HFFc6 (cell line): Measurements from ENCODE around the gene LTBP4. TPM values are rescaled to one million over a fixed set of nuclear protein-coding genes. Genes with fewer than 3 reads are reported as not detected.

ENCODE experiments used
- DNase-seq: peaks from one replicate; pipeline ENCODE4 v3.0.0-alpha.2; 2018
- H3K27ac Mint-ChIP-seq: 2 replicates; pipeline ENCODE4 v1.8.0; 2020; ENCODE audit warnings: mild to moderate bottlenecking, mixed read lengths
- H3K27me3 Mint-ChIP-seq: 2 replicates; pipeline ENCODE4 v1.8.0; 2021; ENCODE audit warnings: mild to moderate bottlenecking, moderate library complexity, mixed read lengths; ENCODE audit not compliant: insufficient read depth
- H3K36me3 Mint-ChIP-seq: 2 replicates; pipeline ENCODE4 v1.8.0; 2021; ENCODE audit warnings: low read depth, mixed read lengths
- H3K4me1 Mint-ChIP-seq: 2 replicates; pipeline ENCODE4 v1.8.0; 2020; ENCODE audit warnings: low read depth, mixed read lengths
- H3K4me3 Mint-ChIP-seq: 2 replicates; pipeline ENCODE4 v1.8.0; 2020; ENCODE audit warnings: mild to moderate bottlenecking, moderate library complexity, mixed read lengths
- H3K9me3 Mint-ChIP-seq: 2 replicates; pipeline ENCODE4 v1.8.0; 2020; ENCODE audit warnings: mild to moderate bottlenecking, mixed read lengths
- CTCF ChIP-seq: fragments of 200-600 bp; sonication (generic); IDR thresholded peaks from 2 replicates; pipeline ENCODE4 v1.5.0; 2021; ENCODE audit warnings: antibody characterized with exemption, mild to moderate bottlenecking
- total RNA-seq, 6 experiments: library from RNA; stranded (reverse); fragmentation: NEBNext Ultra II Directional; extraction: Animal tissue kit (Norgen Biotek cat#: 25700); gene quantifications; 2 replicates in 1 of 6; 3 replicates in 5 of 6; pipeline ENCODE4 v1.2.3, GENCODE V29; 2021

Gene LTBP4
- total RNA-seq, 6 experiments from 2014 or later: 36.6 to 54.9 (median 51.4) TPM

- H3K9me3 Mint-ChIP-seq: no peaks in the 10 kb centered on the region
- peaks cover 2% of the 10 kb centered on the region for H3K27me3 Mint-ChIP-seq
- no peak for TF ChIP-seq CTCF
- H3K4me1 Mint-ChIP-seq: peaks cover 27% of the 10 kb centered on the region
- no peaks in the 10 kb centered on the region for H3K36me3 Mint-ChIP-seq
- no peak overlapping the region for H3K27ac Mint-ChIP-seq
- no peak overlapping the region for H3K4me3 Mint-ChIP-seq
- no peak for DNase-seq
Measured at GRCh38 chr19:40608240-40608621, 7.1 kb downstream of the LTBP4 start.

GRCh38 chr19:40608957-40609356, 7.8 kb downstream of the LTBP4 start:
- Mint-ChIP-seq H3K27ac (no peak overlapping the region), H3K4me1 (peaks cover 21% of the 10 kb centered on the region), H3K36me3 (no peaks in the 10 kb centered on the region), H3K9me3 (no peaks in the 10 kb centered on the region), H3K4me3 (peak overlapping the region; percentile 10; the same call in 1 of the 2 replicates), H3K27me3 (peaks cover 2% of the 10 kb centered on the region)
- no peak for TF ChIP-seq CTCF
- DNase-seq: no peak

- H3K9me3 Mint-ChIP-seq: no peaks in the 10 kb centered on the region
- no peak for TF ChIP-seq CTCF
- H3K27me3 Mint-ChIP-seq: no peaks in the 10 kb centered on the region; the same call in 1 of the 2 replicates
- peak overlapping the region; percentile 79 for H3K27ac Mint-ChIP-seq
- H3K4me3 Mint-ChIP-seq: peak overlapping the region; percentile 83
- peaks cover 20% of the 10 kb centered on the region for H3K4me1 Mint-ChIP-seq
- no peaks in the 10 kb centered on the region for H3K36me3 Mint-ChIP-seq
- peak; percentile 71 for DNase-seq
Measured at GRCh38 chr19:40609561-40610395, 8.6 kb downstream of the LTBP4 start.

- no peak for TF ChIP-seq CTCF
- no peak for DNase-seq
- Mint-ChIP-seq H3K4me1 (peaks cover 28% of the 10 kb centered on the region), H3K27me3 (no peaks in the 10 kb centered on the region; the same call in 1 of the 2 replicates), H3K9me3 (no peaks in the 10 kb centered on the region), H3K36me3 (no peaks in the 10 kb centered on the region), H3K4me3 (peak overlapping the region; percentile 83), H3K27ac (peak overlapping the region; percentile 79; the same call in 1 of the 2 replicates)
Measured at GRCh38 chr19:40610396-40611064, 9.4 kb downstream of the LTBP4 start.

- no peak overlapping the region for H3K27ac Mint-ChIP-seq
- no peaks in the 10 kb centered on the region; the same call in 1 of the 2 replicates for H3K27me3 Mint-ChIP-seq
- no peaks in the 10 kb centered on the region for H3K9me3 Mint-ChIP-seq
- no peaks in the 10 kb centered on the region for H3K36me3 Mint-ChIP-seq
- no peak for TF ChIP-seq CTCF
- H3K4me1 Mint-ChIP-seq: peaks cover 28% of the 10 kb centered on the region
- no peak overlapping the region for H3K4me3 Mint-ChIP-seq
- DNase-seq: no peak
Measured at GRCh38 chr19:40611096-40611495, 9.9 kb downstream of the LTBP4 start.
